CMK (cell line): Measurements from ENCODE around the gene WDR7.
"Not testable (repeated sequence)": the region's sequence is repeated elsewhere in the genome, so short reads cannot be mapped to it uniquely, and the experiment has no call there.

ENCODE experiments used
- DNase-seq: peaks from one replicate; pipeline ENCODE4 v3.0.0-alpha.2; 2010; ENCODE audit warnings: low read depth

WDR7 gene

DNA sequence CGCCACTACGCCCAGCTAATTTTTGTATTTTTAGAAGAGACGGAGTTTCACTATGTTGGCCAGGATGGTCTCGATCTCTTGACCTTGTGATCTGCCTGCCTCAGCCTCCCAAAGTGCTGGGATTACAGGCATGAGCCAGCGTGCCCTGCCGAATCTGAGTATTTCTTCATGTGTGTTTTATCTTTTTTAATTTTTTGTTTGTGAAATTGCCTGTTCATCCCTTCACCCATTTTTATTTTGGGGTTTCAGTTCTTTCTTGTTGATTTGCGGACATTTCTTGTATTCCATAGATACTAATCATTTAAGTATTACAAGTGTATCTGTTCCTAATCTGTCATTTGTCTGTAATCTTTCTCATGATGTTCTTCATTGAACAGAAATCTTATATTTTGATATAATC is 3.1 kb downstream of the WDR7 start:
- not testable (repeated sequence) for DNase-seq

- DNase-seq = no peak
Measured at GRCh38 chr18:56658261-56658660, 7.1 kb downstream of the WDR7 start.

GRCh38 chr18:56659111-56659510 is 8.0 kb downstream of the WDR7 start:
- no peak for DNase-seq

GRCh38 chr18:56660655-56661054 is 9.5 kb downstream of the WDR7 start:
- no peak for DNase-seq

GRCh38 chr18:56661360-56662062 is 10.4 kb downstream of the WDR7 start:
- DNase-seq = no peak

DNA sequence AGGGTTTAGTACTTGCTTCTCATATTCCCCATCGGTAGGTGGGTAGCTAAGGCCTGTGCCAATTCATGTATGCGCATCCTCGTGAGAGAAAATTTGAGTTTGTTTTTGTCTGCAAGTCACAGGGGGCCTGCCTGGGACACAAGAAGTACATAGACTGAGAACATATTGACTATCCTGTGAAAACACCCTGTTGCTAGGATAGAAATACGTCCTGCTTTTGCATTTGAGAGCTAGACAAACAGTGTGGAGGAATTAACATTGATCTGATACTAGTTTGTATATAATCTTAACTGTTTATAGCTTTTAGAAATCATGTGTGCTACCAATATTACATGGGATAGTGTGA is 10.9 kb downstream of the WDR7 start:
- DNase-seq = no peak

DNA sequence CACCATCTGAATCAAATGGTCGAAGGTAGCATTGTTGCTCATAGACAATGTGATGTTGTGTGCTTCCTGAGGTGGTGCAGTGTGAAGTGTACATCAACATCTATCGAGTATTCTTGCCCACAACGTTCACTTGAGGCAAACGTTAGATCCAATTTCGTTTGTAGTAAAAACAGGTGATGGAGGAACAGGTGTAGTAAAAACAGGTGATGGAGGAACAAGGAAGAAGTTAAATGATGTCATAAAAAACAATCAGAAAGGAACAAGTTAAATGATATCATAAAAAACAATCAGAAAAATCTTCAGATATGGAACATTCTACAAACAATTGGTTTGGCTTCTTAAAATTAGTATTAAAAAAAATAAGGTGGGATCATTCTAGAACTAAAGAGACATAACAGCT is 11.3 kb downstream of the WDR7 start:
- no peak for DNase-seq

- DNase-seq = peak; percentile 43
Measured at GRCh38 chr18:56662902-56663301, 11.7 kb downstream of the WDR7 start.

DNA sequence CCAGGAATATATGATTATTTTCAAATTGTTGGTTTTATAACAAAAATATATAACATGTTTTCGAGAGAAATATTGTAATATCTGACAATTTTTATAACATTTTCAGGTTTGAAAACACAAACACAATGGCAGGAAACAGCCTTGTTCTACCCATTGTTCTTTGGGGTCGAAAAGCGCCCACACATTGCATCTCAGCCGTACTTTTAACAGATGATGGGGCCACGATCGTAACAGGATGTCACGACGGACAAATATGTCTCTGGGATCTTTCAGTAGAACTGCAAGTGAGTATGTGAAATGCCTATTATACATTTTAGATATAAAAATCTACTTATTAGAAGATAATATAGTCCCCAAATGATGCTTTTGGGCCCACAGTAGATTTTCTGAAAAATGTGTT is 21.2 kb downstream of the WDR7 start:
- no peak for DNase-seq

DNA sequence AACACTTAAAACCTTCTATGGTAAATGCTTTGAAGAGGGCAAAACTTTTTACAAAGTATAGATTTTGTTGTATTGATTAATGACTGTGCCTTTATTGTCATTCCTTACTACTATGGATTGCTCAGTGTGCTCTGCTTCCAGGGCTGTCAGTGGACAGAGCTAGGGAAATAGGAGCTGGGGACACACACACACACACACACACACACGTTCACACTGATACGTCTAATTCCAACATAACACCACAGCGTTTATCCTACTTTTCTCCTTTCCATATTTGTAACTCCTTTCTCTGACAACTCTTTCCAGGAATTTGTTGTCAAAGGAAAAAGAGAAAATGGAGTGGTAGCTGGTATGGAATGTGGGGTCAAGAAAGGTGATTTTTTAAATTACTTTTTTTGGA is 21.8 kb downstream of the WDR7 start:
- DNase-seq = no peak

GRCh38 chr18:56676639-56677038 is 25.5 kb downstream of the WDR7 start:
- DNase-seq = no peak

- no peak for DNase-seq
Measured at GRCh38 chr18:56678836-56679565, 27.8 kb downstream of the WDR7 start.

DNA sequence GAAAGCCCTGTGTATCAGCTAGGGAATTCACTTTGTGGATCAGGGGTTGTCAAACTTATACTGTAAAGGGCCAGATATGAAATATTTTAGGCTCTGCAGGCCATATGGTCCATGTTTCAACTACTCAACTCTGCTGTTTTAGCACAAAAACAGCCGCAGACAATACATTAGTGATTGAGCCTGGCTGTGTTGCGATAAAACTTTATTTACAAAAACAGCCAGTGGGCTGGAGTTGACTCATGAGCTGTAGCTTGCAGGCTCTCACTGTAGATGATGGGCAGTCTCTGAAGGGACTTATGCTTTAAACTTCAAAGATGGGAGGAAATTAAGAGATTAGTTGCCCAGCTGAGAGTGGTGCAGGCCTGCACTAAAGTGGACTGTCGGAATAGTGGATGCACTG is 33.1 kb downstream of the WDR7 start:
- DNase-seq = no peak

- no peak for DNase-seq
Measured at GRCh38 chr18:56691530-56691929, 40.4 kb downstream of the WDR7 start.

DNA sequence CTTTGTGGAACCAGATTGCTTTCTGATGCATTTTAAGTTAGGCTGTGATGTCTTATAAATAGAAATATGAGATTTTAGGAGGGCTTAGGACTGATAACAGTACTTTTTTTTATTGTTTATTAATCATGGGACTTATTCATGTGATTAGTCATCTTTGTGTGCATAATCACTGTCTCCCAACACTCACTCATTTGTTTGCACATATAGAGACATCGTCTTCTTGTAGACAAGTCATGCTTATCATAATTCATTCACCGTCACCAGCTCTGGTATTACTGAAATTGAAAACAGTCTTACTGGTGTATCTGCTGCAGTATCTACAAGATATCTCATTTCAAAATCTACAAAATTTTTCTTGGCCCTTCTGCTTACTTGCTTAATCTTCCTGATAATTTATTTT is 45.8 kb downstream of the WDR7 start:
- DNase-seq = no peak

DNA sequence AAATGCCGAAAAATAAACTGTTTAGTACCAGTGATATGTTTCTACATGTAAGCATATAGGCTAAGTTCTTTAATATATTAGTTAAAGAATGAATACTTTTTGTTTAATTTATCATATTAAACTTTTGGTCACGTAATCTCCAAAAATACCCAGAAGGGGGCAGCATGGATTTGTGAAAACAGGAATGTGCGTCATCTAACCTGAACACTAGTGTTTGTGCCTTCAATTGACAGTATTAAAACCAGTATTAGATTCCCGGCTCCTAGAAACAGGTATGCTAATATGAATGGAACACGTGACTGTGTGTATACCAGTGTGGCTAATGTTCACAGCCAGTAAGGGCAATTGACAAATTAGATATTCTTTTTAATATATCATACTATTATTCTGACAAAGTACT is 51.8 kb downstream of the WDR7 start:
- no peak for DNase-seq

DNA sequence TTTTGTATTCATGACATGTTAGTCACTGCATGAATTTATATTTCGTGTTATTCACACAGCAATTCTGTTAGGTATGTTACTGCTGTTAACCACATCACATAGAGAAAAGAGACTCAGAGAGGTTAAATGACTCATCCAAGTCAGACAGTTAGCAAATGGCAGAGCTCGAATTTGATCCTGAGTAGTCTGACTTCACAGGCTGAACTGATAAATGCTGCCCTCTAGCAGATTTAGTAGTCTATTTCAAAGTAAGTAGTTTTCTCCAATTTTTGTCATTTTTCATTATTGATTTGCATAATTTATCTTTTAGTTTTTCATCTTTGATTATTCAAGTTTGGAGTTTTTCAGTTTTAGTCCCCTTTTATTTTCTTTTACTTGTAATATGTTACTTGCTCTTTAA is 58.3 kb downstream of the WDR7 start:
- DNase-seq = no peak

DNA sequence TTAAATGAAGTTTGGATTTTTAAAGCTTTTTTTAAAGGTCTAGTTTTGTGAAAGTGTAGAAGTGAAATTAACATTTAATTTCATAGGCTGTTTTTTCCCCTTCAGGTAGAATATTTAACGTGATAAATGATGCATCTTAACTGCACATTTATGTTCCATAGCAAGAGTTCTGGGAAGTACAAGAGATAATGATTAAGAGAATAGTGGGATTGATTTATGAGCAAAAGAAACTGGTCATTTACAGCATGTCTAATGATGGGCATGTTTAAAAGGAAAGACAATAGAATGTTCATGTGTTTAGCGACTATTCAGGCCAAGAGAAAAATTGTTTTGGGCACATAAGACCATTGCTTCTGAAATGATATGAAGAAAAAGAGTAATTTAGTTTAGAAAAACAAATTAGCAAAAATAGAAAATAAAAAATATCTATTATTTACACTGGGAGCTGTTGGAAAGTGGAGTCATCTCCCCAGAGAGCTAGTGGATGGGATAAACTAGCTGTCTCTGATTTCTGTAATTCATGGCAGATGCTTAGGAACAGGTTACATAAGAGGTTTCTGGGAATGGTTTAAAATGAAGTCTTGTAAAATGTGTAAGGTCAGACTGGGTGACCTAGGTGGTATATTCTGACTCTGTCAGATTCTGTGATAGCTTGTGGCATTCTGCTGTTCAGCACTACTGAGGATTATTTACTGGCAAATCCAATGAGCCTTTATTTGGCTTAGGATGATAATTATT is 60.7 kb downstream of the WDR7 start:
- no peak for DNase-seq

GRCh38 chr18:56712761-56713160 is 61.6 kb downstream of the WDR7 start:
- DNase-seq = no peak

DNA sequence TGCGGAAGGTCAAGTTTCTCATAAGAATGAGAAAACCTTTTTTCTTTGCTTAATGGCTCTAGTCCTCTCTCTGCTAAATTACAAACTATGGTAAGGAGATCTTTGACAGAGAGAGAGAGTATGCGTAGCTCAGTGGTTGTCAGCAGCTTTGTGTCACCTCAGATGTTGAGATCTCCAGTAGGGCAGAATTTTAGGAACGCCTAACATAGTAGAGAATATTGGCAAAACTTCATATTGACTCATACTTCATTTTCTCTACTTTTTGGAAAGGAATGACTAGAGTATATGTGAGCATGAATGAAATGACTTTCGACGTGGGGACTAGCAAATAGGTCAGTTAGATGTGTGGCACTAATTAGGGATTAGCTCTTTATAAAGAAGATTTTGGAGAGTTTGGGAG is 64.0 kb downstream of the WDR7 start:
- no peak for DNase-seq

DNA sequence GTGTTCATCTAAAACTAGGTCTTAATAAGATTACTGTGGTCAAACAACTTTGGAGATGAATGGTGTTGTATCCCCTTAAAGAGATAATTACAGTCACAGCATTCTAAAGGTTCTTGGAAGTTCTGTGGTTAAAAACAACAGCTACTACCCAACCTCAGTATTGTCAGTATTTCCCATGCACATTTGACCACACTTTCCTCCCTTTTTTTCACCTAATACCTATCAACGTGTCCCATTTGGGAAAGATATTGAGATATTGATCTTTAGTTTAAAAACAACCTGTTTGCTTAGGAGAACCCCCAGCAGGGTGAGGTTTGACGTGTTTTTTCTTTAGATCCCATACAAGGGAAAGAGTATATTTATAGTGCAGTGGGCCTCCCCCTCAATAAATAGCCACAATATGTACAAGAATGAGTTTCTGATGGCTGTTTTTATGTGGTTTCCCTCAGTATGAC is 65.6 kb downstream of the WDR7 start:
- no peak for DNase-seq

- DNase-seq = no peak
Measured at GRCh38 chr18:56721031-56721430, 69.9 kb downstream of the WDR7 start.

GRCh38 chr18:56721491-56721890 is 70.3 kb downstream of the WDR7 start:
- DNase-seq = no peak
